ENCODE data around the gene PHF21A. TPM values are rescaled to one million over a fixed set of nuclear protein-coding genes. Genes with fewer than 3 reads are reported as not detected.

Gene PHF21A
- total and polyA plus RNA-seq, 4 donors, result 3.6 to 8.5 (median 6.2) TPM

- Histone ChIP-seq H3K4me3 (ENCODE audit: low read depth in 1 of 3, low read length in 3 of 3) (no peak overlapping the region), H3K36me3 (ENCODE audit: control insufficient read depth in 4 of 4, insufficient read depth in 3 of 4, low read depth in 1 of 4, low read length in 3 of 4) (peaks cover 0 to 3% (median under 1%) of the 10 kb centered on the region in 4 donors), H3K27ac (ENCODE audit: low read depth in 1 of 2, low read length in 2 of 2) (no peak overlapping the region), H3K27me3 (ENCODE audit: control insufficient read depth in 4 of 4, insufficient read depth in 4 of 4, low read length in 3 of 4) (no peaks in the 10 kb centered on the region), H3K9ac (ENCODE audit: low read depth in 1 of 2, low read length in 2 of 2) (no peak overlapping the region), H3K9me3 (ENCODE audit: control insufficient read depth in 4 of 4, low read length in 3 of 4) (no peaks in the 10 kb centered on the region), H3K4me1 (ENCODE audit: control insufficient read depth in 4 of 4, insufficient read depth in 4 of 4, low read length in 3 of 4) (no peaks in the 10 kb centered on the region)
- 97% methylated on average over 3 of the region's 3 CpGs for WGBS
- TF ChIP-seq SP1 (IDR thresholded peaks at IDR 0.05), result no peak
- no peak for TF ChIP-seq REST (IDR thresholded peaks at IDR 0.05)
- TF ChIP-seq MAX (IDR thresholded peaks at IDR 0.05), result no peak
- no peak for TF ChIP-seq FOXA1 (IDR thresholded peaks at IDR 0.05)
- no peak for TF ChIP-seq FOXA2 (IDR thresholded peaks at IDR 0.05)
- no peak for TF ChIP-seq HNF4A (conservative IDR thresholded peaks at IDR 0.05)
- TF ChIP-seq NR2F2 (IDR thresholded peaks at IDR 0.05), result no peak
- TF ChIP-seq EGR1 (IDR thresholded peaks at IDR 0.05; ENCODE audit: low read depth in 2 of 2), result no peak
- TF ChIP-seq RAD21 (IDR thresholded peaks at IDR 0.05), result no peak
- no peak for TF ChIP-seq HNF4G (IDR thresholded peaks at IDR 0.05)
- no peak for TF ChIP-seq ATF3 (IDR thresholded peaks at IDR 0.05)
- TF ChIP-seq GABPA (IDR thresholded peaks at IDR 0.05 in 1 of 2, conservative IDR thresholded peaks at IDR 0.05 in 1 of 2), result no peak
- TF ChIP-seq ZBTB33 (IDR thresholded peaks at IDR 0.05), result no peak
- TF ChIP-seq CTCF (IDR thresholded peaks at IDR 0.05; ENCODE audit: low read depth, low read length, missing input control), result no peak
- TF ChIP-seq RXRA (IDR thresholded peaks at IDR 0.05), result no peak
- TF ChIP-seq JUND (IDR thresholded peaks at IDR 0.05), result no peak
- no peak for DNase-seq (ENCODE audit: low spot score)
These were observed 58.1 kb downstream of the PHF21A start for GRCh38 chr11:46063138-46063537.

GRCh38 chr11:46060013-46060412, 61.2 kb downstream of the PHF21A start:
- no peak for DNase-seq (ENCODE audit: low spot score)
- Histone ChIP-seq H3K36me3 (ENCODE audit: control insufficient read depth in 4 of 4, insufficient read depth in 3 of 4, low read depth in 1 of 4, low read length in 3 of 4) (peaks cover 0 to 4% (median under 1%) of the 10 kb centered on the region in 4 donors), H3K27me3 (ENCODE audit: control insufficient read depth in 4 of 4, insufficient read depth in 4 of 4, low read length in 3 of 4) (no peaks in the 10 kb centered on the region), H3K27ac (ENCODE audit: low read depth in 1 of 2, low read length in 2 of 2) (no peak overlapping the region), H3K4me3 (ENCODE audit: low read depth in 1 of 3, low read length in 3 of 3) (no peak overlapping the region), H3K9me3 (ENCODE audit: control insufficient read depth in 4 of 4, low read length in 3 of 4) (no peaks in the 10 kb centered on the region), H3K9ac (ENCODE audit: low read depth in 1 of 2, low read length in 2 of 2) (no peak overlapping the region), H3K4me1 (ENCODE audit: control insufficient read depth in 4 of 4, insufficient read depth in 4 of 4, low read length in 3 of 4) (no peaks in the 10 kb centered on the region)
- no peak for TF ChIP-seq JUND (IDR thresholded peaks at IDR 0.05)
- TF ChIP-seq ATF3 (IDR thresholded peaks at IDR 0.05), result no peak
- WGBS, result 100% methylated on average over 2 of the region's 2 CpGs
